RCC 7860 (cell line): ENCODE measurements around the gene GADD45G.

Experiments used
- DNase-seq: peaks from one replicate; pipeline ENCODE4 v3.0.0-alpha.2; 2015; ENCODE audit warnings: low spot score
- FAIRE-seq: peaks from 2 replicates; lab custom pipeline; 2012; peaks lifted over from hg19 to GRCh38; lab: Jason Lieb, UNC

Gene GADD45G

DNA sequence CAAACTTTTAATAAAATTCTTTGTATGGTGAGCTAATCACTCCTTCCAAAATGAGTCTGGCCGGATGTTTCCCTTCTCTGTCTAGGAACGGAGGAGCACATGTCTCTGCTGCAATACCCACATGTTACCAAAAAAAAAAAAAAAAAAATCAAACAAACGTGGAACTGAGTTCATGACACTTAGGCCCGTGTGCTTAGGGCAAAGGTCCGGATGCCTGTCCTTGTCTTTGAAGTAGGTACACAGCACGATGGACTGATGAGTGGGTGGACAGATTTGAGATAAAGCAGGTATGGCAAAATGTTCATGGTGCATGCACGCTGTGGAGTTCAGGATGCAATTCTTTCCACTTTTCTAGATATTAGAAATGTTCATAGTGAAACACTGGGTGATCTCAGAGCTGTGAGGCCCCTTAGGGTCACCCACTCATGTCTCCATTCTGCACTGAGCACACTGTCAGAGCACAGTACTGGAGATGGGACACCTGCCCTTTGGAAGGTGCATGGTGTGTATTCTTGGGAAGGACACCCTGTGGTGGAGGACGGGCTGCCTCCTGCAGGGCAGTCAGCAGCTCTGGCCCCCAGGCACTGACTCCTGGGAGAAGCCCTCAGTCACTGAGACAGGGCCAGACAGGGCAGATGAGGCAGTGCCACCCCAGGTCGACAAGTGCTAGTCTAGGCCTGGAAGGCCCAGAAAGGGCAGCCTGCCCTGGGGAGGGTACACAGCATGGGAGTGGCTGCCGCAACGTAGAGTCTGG, 43.6 kb downstream of the GADD45G start:
- no peak for DNase-seq
- no peak for FAIRE-seq

DNA sequence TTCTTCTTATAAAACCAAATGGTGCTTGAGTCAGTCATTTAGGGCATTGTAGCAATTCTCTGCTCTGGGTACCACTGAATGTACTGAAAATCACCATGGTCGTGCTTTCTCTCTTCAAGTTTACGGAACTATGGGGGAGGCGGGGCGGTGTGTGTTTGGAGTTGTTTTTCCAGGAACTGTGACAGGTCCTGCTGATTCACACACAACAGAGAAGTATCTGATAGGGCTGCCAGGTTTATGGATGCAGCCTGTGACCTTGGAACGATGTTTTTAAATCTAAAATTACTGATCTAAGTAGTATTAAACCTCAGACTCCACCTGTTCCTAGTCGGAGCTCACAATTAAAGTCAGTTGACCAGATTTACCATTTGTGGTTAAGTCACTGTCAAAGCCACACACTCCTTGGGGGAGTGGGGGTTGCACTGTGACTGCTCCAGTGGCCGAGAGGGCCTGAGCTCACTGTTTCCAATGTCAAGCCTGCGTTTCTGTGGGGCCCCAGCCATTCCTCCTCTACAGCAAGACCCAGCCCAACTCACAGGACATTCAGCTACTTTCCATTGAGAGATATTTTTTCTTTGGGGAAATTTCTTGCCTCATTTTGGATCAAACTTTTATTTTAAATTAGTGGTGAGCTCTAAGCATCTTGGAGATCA, 44.4 kb downstream of the GADD45G start:
- FAIRE-seq (no peak), DNase-seq (no peak)

DNA sequence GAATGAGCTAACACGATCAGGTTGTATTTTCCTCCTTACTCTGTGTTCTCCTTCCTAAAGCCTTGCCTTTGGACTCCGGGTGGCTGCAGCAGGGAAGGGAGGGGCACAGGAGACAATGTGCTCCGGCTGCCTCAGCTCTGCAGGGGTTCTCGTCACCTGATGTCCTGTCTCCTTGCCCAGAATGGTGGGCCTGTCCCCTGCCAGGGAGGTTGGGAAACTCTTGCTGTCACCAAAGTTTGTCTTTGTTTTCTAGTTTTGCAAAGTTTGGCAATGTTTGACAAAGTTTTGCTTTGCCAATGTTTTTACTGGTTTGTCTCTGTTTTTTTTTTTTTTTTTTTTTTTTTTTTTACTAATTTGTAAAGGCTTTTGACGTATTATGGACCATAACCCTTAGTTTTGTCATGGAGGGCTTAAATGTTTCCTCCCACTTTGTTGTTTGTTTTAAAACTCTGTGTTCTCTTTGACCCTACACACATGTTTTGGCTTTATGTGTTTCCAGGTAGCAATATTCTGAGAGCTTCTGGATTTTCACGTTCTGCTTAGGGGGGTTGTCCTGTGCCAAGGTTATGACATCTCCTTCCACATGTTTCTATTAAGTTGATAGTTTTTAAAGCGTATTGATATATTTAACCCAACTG, 49.3 kb downstream of the GADD45G start:
- FAIRE-seq (no peak), DNase-seq (no peak)

DNA sequence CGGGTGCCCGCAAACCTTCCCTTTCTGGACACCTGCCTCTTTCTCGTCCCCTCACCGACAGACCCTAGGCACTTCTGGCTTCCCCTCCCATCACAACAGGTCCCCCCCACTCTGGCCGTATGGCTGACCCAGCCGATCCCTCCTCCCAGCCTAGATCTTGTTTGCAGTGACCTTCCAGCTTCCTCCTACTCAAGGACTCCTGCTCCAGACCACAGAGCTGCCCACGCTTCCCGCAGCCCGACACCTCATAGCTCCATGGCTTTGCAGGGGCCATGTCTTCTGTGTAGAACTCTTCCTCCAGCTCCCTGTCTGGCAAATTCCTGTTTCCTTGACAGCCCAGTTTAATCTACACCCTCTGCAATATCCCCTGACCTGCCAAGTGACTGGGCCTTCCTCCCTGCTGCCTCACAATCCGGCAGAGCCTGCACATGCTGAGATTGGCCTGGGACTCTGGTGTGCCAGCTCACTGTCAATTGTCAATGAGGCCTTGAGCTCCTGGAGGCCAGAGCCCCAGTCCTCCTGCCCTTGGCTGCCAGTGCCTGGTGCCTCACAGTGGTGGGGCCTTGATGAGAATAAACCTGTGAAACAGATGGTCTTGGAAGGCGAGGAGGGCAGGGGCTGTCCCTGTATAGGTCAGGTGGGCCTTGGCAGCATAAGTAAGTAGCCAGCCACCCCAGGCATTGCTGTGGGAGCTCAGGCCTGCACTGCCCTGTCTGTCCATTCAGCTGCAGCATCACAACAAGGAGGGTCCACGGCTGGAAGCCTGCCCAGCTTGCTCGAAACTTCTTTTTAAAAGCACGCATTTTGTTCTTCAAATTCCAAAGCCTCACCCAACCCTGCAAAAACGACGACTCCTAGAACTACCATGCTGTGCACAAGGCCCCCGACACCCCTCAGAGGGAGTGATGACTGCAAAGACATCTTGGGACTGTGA, 50.5 kb downstream of the GADD45G start:
- FAIRE-seq: no peak
- no peak for DNase-seq
